Activated T-cell treated with anti-CD3 and anti-CD28 coated beads for 24 hours (primary cell): Measurements from ENCODE around the gene XRCC4.
"Not testable (repeated sequence)": the region's sequence is repeated elsewhere in the genome, so short reads cannot be mapped to it uniquely, and the experiment has no call there.

Source experiments
- DNase-seq: peaks from one replicate; pipeline ENCODE4 v3.0.0-alpha.2; 2020; ENCODE audit warnings: low read depth

The XRCC4 gene

GRCh38 chr5:83076742-83077661 lies at the start of gene XRCC4, which contains the start of gene TMEM167A:
Gene XRCC4, plus strand, starts transcription at chr5:83077547. Its CDS starts 27,373 bp downstream, at chr5:83104920.
Gene TMEM167A, minus strand, starts transcription at chr5:83077394. Its CDS starts 71 bp downstream, at chr5:83077323.
- peak; percentile 92 for DNase-seq

GRCh38 chr5:83029912-83030311 lies 47.4 kb upstream of the XRCC4 start:
- no peak for DNase-seq

- DNase-seq = no peak
These were observed 46.0 kb upstream of the XRCC4 start for GRCh38 chr5:83031381-83031780.

GRCh38 chr5:83034036-83034435 lies 43.3 kb upstream of the XRCC4 start:
- DNase-seq = no peak

GRCh38 chr5:83034528-83035207 lies 42.7 kb upstream of the XRCC4 start:
- DNase-seq = no peak

GRCh38 chr5:83035373-83036100 lies 41.8 kb upstream of the XRCC4 start:
- DNase-seq = no peak

GRCh38 chr5:83036991-83037575 lies 40.3 kb upstream of the XRCC4 start:
- DNase-seq = no peak

GRCh38 chr5:83038924-83039323 lies 38.4 kb upstream of the XRCC4 start:
- no peak for DNase-seq

GRCh38 chr5:83042507-83042906 lies 34.8 kb upstream of the XRCC4 start:
- no peak for DNase-seq

- no peak for DNase-seq
These were observed 32.4 kb upstream of the XRCC4 start for GRCh38 chr5:83044926-83045325.

- DNase-seq = no peak
These were observed 29.1 kb upstream of the XRCC4 start for GRCh38 chr5:83048277-83048676.

- DNase-seq = no peak
These were observed 28.5 kb upstream of the XRCC4 start for GRCh38 chr5:83048811-83049210.

GRCh38 chr5:83049370-83049885 lies 27.9 kb upstream of the XRCC4 start:
- no peak for DNase-seq

- no peak for DNase-seq
These were observed 26.5 kb upstream of the XRCC4 start for GRCh38 chr5:83050723-83051340.

- DNase-seq = no peak
These were observed 22.2 kb upstream of the XRCC4 start for GRCh38 chr5:83055166-83055565.

- no peak for DNase-seq
These were observed 18.6 kb upstream of the XRCC4 start for GRCh38 chr5:83058726-83059125.

GRCh38 chr5:83059341-83059740 lies 18.0 kb upstream of the XRCC4 start:
- DNase-seq = no peak

GRCh38 chr5:83066548-83067110 lies 10.7 kb upstream of the XRCC4 start:
- no peak for DNase-seq

- not testable (repeated sequence) for DNase-seq
These were observed 10.0 kb upstream of the XRCC4 start for GRCh38 chr5:83067377-83067776.

GRCh38 chr5:83069096-83069799 lies 8.1 kb upstream of the XRCC4 start:
- DNase-seq = no peak
